Left lung (tissue), 10 donors: Measurements from ENCODE around the gene RGL3. TPM values are rescaled to one million over a fixed set of nuclear protein-coding genes. Genes with fewer than 3 reads are reported as not detected.

Experiments
- ATAC-seq: fragments of 200-7000 bp; cut with Tn5 transposase; one replicate; pipeline ENCODE4 v1.9.1; 2020; ENCODE audit warnings: moderate library complexity
- DNase-seq, 4 donors: peaks; one replicate each; pipeline ENCODE4 v3.0.0-alpha.2; 2013 to 2020
- H3K27ac ChIP-seq, 2 donors: fragments of 200-600 bp; sonication (generic) in 1 of 2; one replicate each; pipeline versions ENCODE4 v1.5.0 to v1.8.0; 2020 to 2021
- H3K27me3 ChIP-seq, 2 donors: fragments of 200-600 bp; sonication (generic) in 1 of 2; one replicate each; pipeline versions ENCODE4 v1.5.0 to v1.8.0; 2020 to 2021
- H3K36me3 ChIP-seq, 2 donors: fragments of 200-600 bp; sonication (generic) in 1 of 2; one replicate each; pipeline versions ENCODE4 v1.5.0 to v1.8.0; 2020 to 2021
- H3K4me1 ChIP-seq, 2 donors: fragments of 200-600 bp; one replicate each; pipeline ENCODE4 v1.8.0; 2021
- H3K4me3 ChIP-seq, 2 donors: fragments of 200-600 bp; sonication (generic) in 1 of 2; one replicate each; pipeline versions ENCODE4 v1.5.0 to v1.8.0; 2020 to 2021; ENCODE audit warnings: mild to moderate bottlenecking in 1 of 2
- H3K9me3 ChIP-seq, 2 donors: fragments of 200-600 bp; sonication (generic) in 1 of 2; one replicate each; pipeline versions ENCODE4 v1.5.0 to v1.8.0; 2020 to 2021
- intact Hi-C, 2 donors: fragments of 100-400 bp; cut with DNase I; formaldehyde crosslinking; loops; one replicate each; pipeline versions ENCODE4 v1.11.2 to v1.14.2; 2022
- polyA plus RNA-seq, 6 donors: library from polyadenylated mRNA; unstranded; fragments of 120-200 nt; gene quantifications; one replicate each; pipeline ENCODE4 v1.2.1, GENCODE V29; 2013; ENCODE audit not compliant: insufficient read length in 6 of 6
- total RNA-seq, 2 donors: library from RNA; stranded (reverse); fragmentation: NEBNext Ultra II Directional; extraction: Animal tissue kit (Norgen Biotek cat#: 25700); gene quantifications; one replicate each; pipeline ENCODE4 v1.2.1, GENCODE V29; 2021
- TF ChIP-seq, protein P1 (sequence below), 2 donors: fragments of 200-600 bp; sonication (generic) in 1 of 2; IDR thresholded peaks; one replicate each; pipeline versions ENCODE4 v1.5.0 to v1.8.0; 2021; ENCODE audit warnings: antibody characterized with exemption in 2 of 2
- donor health status: DM: no; HTN: yes; CAD: no.
- donor health status: DM: no; HTN: no; CAD: no.

RGL3 gene
- total and polyA plus RNA-seq, 8 donors, result 32.9 to 68.2 (median 56.6) TPM

DNA sequence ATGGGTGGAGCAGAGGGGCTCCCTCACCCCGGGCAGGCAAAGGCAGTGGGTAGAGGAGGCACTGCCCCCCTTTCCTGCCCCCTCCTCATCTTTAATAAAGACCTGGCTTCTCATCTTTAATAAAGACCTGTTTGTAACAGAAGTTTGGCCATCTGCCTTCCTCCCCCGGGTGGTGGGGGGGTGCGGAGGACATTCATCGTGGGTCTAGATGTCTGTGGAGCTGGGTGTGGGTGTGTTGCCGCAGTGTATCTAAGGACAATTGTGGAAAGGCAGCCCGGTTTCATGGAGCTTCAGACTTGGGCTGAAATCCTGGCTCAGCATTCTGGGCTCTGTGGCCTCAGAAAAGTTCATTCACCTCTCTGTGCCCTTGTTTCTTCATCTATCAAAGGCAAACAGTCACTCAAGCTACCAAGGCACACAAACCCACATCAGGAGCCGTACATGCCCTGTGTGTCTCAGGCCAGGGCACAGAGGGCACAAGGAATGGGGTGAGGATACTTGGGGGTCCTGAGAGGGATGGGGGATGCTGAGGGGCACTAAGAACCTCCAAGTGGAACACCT, 53.5 kb downstream of the RGL3 start:
- ATAC-seq (no peak), DNase-seq (no peak)
- H3K27ac ChIP-seq, result no peak overlapping the region
- peaks cover 0 to 4% of the 10 kb centered on the region in 2 donors for H3K4me1 ChIP-seq
- H3K36me3 ChIP-seq, result peaks cover 0 to 75% of the 10 kb centered on the region in 2 donors
- no peaks in the 10 kb centered on the region for H3K9me3 ChIP-seq
- no peak overlapping the region for H3K4me3 ChIP-seq
- TF ChIP-seq, protein P1, sequence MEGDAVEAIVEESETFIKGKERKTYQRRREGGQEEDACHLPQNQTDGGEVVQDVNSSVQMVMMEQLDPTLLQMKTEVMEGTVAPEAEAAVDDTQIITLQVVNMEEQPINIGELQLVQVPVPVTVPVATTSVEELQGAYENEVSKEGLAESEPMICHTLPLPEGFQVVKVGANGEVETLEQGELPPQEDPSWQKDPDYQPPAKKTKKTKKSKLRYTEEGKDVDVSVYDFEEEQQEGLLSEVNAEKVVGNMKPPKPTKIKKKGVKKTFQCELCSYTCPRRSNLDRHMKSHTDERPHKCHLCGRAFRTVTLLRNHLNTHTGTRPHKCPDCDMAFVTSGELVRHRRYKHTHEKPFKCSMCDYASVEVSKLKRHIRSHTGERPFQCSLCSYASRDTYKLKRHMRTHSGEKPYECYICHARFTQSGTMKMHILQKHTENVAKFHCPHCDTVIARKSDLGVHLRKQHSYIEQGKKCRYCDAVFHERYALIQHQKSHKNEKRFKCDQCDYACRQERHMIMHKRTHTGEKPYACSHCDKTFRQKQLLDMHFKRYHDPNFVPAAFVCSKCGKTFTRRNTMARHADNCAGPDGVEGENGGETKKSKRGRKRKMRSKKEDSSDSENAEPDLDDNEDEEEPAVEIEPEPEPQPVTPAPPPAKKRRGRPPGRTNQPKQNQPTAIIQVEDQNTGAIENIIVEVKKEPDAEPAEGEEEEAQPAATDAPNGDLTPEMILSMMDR (IDR thresholded peaks at IDR 0.05), result no peak
- intact Hi-C loops, result no loop called here
- no peaks in the 10 kb centered on the region for H3K27me3 ChIP-seq

DNA sequence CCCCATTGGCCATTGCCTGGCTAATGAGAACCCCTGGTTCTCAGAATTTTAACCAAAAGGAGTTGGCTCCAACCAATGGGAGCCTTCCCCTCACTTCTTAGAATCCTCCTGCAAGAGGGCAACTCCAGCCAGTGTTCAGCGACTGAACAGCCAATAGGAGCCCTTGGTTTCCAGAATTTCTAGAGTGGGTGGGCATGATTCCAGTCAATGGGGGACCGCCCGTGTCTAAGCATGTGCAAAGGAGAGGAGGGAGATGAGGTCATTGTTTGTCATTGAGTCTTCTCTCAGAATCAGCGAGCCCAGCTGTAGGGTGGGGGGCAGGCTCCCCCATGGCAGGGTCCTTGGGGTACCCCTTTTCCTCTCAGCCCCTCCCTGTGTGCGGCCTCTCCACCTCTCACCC, 54.2 kb downstream of the RGL3 start:
- Histone ChIP-seq H3K4me3 (no peak overlapping the region), H3K27me3 (no peaks in the 10 kb centered on the region), H3K4me1 (peaks cover 0 to 4% of the 10 kb centered on the region in 2 donors), H3K9me3 (no peaks in the 10 kb centered on the region), H3K36me3 (peaks cover 0 to 82% of the 10 kb centered on the region in 2 donors), H3K27ac (no peak overlapping the region)
- intact Hi-C loops, result no loop called here
- DNase-seq (no peak), ATAC-seq (no peak)
- TF ChIP-seq, protein P1 (IDR thresholded peaks at IDR 0.05), result no peak

DNA sequence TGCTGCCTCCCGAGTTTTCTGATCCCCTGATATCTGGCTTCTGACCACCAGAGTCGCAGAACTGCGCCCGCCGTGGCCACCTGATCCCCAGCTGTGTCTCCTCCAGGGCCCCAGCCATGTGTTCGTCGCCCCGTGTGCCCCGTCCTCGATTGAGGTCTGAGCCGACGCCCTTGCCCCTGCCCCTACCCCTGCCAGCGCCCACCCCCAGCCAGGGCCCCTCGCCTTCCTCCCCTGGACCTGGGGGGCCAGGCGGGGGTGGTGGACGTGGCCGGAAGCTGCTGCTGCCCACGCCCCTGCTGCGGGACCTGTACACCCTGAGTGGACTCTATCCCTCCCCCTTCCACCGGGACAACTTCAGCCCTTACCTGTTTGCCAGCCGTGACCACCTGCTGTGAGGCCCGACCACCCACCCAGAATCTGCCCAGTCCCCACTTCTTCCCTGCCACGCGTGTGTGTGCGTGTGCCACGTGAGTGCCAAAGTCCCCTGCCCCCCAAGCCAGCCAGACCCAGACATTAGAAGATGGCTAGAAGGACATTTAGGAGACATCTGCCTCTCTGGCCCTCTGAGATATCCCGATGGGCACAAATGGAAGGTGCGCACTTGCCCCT, 54.7 kb downstream of the RGL3 start:
- Histone ChIP-seq H3K27me3 (no peaks in the 10 kb centered on the region), H3K4me3 (no peak overlapping the region), H3K36me3 (peaks cover 0 to 87% of the 10 kb centered on the region in 2 donors), H3K27ac (no peak overlapping the region), H3K4me1 (peaks cover 0 to 4% of the 10 kb centered on the region in 2 donors), H3K9me3 (no peaks in the 10 kb centered on the region)
- ATAC-seq, result no peak
- TF ChIP-seq, protein P1 (IDR thresholded peaks at IDR 0.05), result no peak
- intact Hi-C loops, result no loop called here
- DNase-seq, result peak in 1 of 4 donors; percentile 78

DNA sequence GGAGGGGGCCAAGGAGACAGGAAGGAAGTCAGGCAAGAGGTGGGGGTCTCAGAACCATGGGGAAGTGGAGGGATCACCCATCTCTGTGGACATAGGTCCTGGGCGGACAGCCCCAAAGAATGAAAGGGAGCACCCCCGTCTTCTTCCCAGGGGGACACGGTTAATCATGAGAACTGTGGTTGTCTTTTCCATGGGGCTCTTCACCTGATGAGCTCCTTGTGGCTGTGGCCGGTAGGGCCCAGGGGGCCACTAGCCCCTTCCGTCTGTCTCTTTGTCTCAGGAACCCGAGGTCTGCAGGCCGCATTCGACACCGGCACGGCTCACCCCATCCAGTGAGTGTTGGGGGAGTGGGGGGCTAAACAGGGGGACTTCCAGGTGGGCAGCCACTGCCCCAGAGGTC, 55.2 kb downstream of the RGL3 start:
- H3K27ac ChIP-seq, result no peak overlapping the region
- no peaks in the 10 kb centered on the region for H3K9me3 ChIP-seq
- DNase-seq (no peak), ATAC-seq (no peak)
- no peaks in the 10 kb centered on the region for H3K27me3 ChIP-seq
- TF ChIP-seq, protein P1 (IDR thresholded peaks at IDR 0.05), result no peak
- peaks cover 0 to 4% of the 10 kb centered on the region in 2 donors for H3K4me1 ChIP-seq
- intact Hi-C loops, result no loop called here
- no peak overlapping the region for H3K4me3 ChIP-seq
- peaks cover 0 to 84% of the 10 kb centered on the region in 2 donors for H3K36me3 ChIP-seq

DNA sequence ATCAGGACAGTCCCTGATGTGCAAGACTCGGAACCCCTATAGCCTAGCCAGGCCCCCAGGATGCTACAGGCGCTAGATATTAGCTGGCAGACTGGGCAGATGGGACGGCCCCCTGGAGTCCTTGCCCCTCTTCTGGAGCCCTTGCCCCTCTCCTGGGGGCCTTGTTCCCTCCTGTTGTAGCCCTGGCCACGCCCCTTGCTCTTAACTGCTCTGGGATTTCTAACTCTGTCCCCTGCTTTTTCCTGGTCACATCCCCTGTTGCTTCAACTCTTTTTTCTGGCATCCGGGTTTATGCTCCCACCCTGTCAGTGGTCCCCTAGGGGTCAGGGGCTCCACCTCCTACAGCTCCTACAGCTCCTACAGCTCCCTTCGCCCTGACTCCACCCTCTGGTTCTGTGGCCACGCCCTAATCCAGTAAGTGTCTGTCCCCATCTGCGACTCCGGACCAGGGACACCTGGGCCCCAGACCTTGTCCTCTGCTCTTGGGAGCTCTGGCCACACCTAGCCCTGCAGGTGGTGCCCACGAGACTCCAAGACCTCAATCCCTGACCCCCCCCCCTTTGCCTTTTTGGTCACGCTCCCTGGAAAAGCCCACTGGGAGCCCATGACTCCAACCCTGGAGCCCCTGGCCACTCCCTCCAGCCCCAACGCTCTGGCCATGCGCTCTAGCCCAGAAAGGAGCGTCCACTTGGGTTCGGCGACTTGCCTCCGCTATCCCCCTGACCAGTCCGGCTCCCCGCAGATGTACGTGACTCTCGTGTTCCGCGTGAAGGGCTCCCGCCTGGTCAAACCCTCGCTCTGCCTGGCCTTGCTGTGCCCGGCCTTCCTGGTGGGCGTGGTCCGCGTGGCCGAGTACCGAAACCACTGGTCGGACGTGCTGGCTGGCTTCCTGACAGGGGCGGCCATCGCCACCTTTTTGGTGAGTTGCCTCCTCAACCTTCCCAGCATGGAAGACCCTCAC, 57.1 kb downstream of the RGL3 start:
- H3K4me3 ChIP-seq, result no peak overlapping the region
- H3K27ac ChIP-seq, result no peak overlapping the region
- peaks cover 0 to 4% of the 10 kb centered on the region in 2 donors for H3K4me1 ChIP-seq
- TF ChIP-seq, protein P1 (IDR thresholded peaks at IDR 0.05), result no peak
- intact Hi-C loops, result no loop called here
- peaks cover 0 to 70% of the 10 kb centered on the region in 2 donors for H3K36me3 ChIP-seq
- no peak for ATAC-seq
- DNase-seq, result peak in 1 of 4 donors; percentile 76
- H3K27me3 ChIP-seq, result no peaks in the 10 kb centered on the region
- no peaks in the 10 kb centered on the region for H3K9me3 ChIP-seq
